C1 segment of cervical spinal cord (tissue), 14 donors: ENCODE measurements around the gene STK39.

Experiments used
- DNase-seq, 14 donors: peaks; one replicate each; lab custom pipeline; 2025; lab: John Stamatoyannopoulos, UW

The STK39 gene

DNA sequence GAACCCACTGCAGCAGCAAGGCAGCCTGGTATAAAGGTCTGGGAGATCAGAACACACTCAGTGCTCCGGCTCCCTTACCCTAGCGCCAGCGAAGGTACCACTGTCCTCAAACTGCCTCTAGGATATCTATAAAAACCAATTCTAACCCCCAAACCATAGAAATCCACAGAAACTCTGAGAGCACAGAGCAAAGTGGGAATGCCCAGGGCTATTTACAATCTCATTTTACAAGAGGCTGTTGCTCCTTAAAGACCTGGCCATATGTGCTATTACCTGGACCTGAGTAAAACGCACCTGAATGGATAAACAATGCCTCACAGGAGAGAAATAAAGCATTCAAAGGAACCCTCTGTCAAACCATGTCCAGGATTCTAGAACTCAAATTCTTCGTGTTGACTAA is 4.3 kb downstream of the STK39 start:
- no peak for DNase-seq

DNA sequence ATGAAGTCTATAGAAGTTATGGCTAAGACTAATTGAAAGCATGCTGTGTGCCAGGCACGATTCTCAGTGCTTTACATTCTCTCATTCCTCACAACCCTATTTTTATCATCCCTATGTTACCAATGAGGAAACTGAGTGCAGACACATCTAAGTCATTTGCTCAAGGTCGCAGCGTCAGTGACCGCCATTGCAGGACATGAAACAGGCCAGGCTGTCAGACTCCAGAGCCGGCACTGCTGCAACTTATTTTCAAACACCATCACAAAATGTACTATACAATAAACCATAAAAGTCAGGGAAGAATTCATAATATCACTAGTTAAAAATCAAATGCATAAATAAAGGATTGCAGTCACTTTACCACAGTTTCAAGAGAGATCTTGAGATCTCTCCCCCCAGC is 5.6 kb downstream of the STK39 start:
- DNase-seq, result no peak

DNA sequence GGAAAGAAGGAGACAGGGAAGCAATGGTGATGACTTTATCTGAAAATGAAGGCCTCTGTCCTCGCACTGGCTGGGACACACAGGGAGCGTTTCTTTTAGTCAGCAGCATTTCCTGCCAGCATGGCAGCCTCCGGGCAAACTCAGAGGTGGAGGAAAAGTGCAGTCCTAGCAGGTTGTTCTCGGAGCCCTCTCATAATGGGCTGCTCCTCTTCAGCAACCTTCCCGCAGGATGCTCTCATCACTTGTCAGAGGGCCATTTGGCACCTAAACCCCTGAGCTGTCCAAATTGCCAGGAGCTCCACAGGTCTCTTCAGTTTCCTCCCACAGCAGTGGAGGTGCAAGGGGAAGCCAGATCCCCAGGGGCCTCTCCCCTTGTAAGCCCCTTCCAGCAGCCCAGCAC is 6.2 kb downstream of the STK39 start:
- DNase-seq, result peak in 4 of 14 donors; percentile 8 to 84 (median 12)

DNA sequence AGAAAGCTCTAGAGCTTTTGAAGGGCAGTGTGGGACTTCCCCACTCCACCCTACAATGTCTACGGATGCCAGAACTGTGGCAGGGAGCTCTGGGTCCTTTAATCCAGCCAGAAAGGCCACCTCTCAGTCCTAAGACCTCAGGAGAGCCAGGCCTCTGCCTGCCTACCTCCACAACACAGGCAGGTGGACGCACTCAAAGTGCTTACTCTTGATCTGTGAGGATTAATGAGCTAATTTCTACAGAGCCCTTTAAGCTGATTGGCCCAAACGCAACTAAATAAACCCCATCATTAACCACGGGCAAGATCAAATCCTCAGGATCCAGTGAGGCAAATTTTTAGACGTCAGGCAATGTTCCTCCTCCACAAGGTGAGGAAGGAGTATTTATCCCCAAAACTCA is 8.1 kb downstream of the STK39 start:
- DNase-seq, result no peak

DNA sequence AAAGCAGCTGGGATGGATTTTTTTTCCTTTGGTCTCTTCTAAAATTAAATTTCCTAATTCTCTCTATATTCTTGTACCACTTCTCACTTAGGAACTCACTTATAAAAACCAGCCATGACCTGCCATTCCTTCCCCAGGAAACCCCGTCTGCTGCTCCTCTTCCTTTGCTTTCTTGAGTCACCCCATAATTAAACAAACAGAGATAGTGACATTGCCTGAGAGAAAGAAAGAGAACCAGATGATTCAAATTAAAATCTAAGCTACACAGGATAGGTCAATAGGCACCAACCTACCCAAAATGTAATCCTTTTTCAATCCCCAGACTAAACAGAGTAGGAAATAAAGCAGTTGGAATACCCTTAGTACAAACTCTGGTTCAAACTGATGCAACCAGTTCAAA is 9.7 kb downstream of the STK39 start:
- no peak for DNase-seq

DNA sequence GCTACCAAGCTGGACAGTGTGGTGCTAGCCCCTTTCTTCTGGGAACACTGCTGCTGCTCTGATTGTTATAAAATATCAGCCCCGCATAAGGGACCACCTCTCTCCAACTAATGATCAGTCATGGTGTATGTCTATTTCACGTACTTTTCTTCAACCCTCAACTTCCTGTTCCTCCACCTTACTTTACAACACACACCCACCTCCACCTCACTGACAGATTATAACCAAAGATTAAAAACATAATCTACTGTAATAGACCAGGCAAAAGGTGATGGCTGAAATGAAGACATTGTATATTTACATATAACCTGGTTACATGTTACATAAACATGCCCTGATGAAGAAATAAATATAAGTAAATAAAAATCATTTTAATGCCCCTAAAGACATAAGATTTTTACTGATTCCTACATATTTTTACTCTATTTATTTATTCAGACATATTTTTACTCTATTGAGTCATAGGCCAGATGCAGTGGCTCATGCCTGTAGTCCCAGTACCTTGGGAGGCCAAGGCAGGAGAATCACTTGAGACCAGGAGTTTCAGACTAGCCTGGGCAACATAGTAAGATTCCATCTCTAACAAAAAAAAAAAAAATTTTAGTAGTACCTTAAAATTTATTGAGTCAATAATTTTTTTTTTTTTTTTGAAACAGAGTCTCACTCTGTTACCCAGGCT is 12.8 kb downstream of the STK39 start:
- no peak for DNase-seq

DNA sequence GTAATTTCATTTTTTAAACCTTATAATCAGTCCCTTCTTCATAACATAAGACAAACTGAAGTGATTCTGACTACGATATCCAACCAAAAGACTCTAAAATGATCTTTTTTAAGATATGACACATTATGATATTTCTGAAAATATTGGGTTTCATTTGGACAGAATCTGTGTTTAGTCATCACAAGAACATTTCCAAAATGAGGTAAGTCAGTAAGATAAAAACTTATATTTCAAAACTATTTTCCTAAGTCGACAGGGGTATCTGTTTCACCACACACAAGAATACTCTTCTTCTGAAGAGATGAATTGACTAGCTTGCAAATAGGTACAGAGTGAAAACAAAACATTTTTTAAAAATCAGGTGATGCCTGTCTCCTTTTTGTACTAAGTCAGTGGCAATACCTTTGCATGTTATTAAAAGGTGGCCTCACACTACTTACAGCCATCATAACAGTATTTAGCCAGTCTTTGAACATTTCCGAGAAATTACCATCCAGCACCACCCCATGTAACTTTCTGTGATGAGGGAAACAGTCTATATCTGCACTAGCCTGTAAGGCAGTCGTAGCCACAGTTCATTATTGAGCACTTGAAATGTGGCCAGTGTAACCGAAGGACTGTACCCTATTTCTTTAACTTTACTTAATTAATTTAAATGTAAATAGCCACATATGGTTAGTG is 13.5 kb downstream of the STK39 start:
- no peak for DNase-seq

DNA sequence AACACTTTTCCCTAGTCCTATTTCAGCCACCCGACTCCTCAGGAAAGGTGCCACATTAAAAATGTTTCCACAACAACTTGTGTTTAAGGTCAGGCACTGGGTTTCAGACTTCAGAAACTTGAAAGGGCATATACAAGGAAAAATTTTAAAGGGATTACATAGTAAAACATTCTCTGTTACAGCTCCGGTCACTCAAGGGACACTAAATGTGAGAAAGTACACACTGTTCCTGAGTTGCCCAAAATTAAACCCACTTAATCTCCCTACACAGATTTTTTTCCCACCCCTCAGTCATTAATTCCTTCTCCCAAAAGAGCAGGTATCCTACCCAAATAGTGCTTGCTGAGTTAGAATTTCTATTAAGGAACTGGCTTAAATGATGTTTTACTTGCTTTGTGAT is 14.2 kb downstream of the STK39 start:
- DNase-seq, result no peak

DNA sequence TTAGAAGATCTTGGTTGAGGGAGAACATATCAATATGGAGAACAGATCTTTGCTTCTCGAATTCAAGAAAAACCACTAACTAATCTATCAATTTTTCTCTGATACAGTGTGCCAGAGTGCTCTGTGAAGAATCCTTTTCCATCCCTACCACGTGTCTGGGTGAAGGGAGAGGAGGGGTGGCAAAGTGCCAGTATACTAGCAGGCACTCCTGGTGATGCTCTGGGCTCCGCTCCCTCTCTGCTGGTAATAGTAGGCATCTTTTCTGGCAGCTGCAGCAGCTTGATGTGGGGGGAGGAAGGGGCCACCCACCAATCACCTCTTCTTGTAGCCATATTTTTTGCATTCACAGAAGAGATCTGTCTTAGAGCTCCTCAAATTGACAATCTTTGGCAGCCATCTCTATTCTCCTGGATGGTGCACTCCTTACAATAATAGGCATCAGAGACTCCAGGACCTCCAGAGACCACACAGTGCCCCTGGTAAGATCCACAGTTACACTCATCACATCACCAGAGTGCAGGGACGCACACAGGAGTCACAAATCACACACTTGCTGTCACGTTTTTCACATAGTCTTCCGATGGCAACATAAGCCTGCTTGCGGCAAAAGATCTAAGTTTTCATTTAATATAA is 15.7 kb downstream of the STK39 start:
- peak in 6 of 14 donors; percentile 7 to 31 (median 14) for DNase-seq

DNA sequence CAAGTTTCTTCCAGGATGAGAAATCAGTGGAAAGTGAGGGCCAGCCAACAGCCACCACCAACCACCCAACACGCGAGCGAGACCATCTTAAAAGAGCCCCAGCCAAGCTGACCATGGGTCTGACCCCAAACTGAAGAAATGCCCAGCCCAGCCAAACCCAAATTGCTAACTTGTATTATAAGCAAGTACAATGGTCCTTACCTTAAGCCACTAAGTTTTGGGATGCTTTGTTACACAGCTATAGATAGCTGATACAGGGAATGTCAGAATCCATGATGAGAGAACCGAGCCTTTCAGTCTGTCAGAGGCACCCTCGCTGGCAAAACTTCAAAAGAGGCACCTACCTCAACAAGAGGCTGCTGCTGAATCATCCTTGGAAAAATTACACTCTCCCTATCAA is 17.0 kb downstream of the STK39 start:
- no peak for DNase-seq

DNA sequence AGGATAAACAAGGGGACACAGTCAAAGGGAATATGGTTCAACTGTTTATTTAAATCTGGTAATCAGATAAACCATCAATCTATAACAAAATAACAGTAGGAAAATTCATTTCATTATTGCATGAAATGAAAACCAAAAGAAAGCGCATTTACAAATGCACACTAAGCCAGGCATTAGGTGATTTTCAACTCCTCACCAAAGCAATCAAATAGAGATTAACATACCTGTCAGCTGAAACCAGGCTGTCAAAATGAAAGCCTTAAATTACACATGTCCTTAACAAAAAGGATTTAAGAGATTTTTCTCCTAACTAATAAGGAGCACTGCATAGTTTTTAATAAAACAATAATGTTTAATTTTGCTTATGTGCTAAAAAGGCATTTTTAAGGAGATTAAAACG is 23.0 kb downstream of the STK39 start:
- no peak for DNase-seq

DNA sequence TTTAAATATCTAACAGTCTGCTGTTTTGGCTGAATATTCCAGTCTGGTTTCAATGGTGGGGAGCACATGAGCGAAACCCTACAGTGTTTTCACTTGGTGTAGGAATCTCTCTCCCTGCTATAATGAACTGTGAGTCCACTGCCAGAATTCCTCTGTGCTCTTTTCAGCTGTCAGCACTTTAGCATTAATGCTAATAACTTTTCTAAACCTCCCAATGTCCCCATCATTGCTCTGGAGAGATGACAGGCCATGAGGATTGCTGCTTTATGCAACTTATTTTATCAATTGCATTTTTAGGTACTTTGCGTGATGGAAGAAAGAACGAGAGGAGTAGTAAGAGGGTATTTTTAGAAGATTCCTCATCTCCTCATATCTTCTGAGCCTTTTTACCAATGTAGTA is 25.3 kb downstream of the STK39 start:
- DNase-seq, result no peak

DNA sequence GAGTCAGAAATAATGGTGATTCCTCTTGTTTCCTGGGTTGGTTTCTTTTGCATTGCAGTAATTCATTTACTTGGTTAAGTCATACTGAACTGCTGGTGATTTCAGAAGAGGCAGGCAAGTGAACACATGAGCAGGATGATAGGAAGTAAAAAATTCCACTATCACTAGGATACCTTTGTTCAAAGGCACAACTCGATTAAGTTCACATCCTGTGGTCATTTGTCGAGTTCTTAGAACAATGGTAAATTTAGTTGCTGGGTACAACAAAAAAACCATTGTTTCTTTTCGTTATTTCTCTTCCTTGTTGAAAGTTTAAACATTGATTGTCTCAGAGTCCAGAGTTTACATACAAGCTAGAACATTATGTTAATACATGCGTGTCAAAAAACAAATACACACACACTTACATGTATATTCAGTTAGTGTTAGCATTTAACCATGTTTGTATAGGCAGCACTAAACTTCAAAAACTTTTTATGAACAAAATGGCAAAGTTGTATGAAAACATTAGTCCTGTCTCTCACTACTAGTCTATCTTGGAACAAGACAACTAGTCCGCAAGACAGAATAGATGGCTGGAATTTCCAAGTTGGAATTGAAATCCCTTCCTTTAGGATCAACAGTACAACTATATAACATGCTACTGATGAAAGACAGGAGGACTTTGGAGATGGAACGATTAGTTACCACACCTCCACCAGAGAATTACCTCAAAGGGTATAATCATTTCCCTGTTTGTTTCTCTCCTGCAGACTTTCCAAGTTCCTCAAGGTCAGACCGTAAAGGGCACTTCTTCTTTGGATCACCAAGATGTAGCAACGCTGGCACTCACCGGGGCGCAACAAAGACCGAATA is 26.2 kb downstream of the STK39 start:
- DNase-seq, result no peak

DNA sequence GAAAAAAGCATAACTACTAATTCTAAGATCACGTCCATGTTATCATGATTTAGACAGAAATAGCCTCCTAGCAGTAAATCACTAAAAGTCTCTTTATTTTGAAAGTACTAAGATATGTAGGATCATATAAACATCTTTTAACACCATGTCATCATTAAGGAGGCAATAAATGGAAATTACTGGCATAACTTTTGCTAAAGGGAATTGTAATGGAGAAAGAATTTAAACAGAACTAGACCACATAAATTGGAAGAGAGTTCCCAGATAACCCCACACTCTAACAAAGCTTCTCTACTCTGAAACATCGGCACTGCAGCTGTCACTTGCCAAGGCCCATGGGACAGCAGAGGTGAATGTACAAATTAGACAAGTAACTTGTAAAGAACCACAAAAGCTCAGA is 29.5 kb downstream of the STK39 start:
- no peak for DNase-seq

DNA sequence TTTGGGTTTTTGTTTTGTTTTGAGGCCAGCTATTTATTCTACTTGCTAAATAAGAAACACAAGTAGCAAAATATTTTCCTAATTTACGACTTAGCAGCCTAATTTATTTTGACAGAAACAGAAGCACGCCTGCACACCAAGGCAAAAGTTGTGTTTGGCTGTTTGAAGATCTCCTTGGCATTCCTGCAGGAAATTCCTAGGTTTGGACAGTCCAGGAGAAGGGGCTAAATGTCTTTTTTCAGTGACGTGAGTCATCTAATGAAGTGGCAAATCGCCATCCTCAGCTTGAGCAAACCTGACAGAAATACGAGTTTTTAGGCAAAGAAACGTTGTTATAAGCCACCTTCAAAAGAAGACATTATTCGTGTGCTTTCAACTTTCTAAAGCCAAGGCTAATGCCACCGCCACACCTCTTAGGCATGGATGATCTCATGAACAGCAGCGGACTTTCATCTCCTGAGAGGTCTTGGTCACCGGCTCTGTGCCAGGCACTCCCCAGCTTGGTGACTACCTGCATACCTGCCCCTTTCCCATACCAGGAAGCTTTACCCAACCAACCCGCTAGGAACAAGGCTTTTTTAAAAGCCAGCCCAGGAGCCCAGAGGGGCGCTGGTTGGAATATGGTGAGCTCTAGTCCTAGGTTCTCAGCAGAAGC is 30.9 kb downstream of the STK39 start:
- no peak for DNase-seq

DNA sequence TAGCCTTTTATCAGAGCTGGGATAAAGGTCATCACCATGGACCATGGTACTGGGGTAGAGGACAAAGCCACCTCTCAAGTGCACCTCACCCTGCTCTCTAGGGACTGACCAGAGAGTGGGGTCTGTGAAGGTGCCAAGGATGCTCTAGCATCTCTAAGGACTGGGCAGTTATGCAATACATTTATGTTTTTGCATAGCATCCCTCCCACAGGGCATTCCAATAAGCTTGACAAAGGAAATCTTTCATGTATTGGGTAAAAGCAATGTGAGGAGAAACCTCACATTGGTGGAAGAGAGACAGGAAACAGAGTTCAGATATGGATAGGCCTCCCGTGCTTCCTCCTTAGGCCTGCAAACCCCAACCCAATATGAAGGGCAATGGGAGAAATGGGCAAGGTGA is 31.6 kb downstream of the STK39 start:
- DNase-seq, result no peak

DNA sequence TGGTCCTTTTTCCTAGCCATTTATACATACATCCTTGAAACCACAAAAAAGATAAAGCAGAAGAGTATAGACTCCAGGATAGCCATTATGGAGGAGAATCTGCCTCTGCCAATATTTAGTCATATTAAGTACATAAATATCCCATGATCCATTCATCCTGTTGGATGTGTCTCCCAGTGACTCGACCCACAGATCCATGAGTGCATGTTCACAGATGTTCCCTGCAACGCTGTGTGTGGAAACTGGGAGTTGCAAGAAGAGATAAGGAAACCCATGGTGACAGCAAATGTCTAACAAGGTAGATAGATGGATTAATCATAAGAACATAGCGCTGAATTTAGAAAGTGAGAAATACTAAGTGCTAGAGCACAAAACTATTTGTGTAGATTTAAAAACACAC is 34.5 kb downstream of the STK39 start:
- no peak for DNase-seq

DNA sequence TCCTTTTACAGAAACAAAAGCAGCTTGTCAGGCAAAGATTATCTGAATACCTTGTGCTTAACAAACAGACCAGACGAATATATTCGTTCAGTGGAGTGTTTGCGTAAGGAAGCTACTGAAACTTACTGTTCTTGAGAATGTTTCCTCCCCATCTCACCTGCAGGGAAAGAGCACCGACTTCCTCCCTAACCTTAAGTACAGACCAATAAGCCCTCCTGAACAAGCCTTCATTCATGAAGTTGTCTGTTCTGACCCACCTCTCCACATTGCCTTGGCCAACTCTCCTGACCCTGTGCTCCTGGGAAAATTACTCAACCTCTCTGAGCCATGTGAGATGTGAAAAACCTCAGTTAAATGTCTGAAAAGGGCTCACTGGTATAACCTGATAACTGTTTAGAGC is 35.2 kb downstream of the STK39 start:
- DNase-seq, result no peak

DNA sequence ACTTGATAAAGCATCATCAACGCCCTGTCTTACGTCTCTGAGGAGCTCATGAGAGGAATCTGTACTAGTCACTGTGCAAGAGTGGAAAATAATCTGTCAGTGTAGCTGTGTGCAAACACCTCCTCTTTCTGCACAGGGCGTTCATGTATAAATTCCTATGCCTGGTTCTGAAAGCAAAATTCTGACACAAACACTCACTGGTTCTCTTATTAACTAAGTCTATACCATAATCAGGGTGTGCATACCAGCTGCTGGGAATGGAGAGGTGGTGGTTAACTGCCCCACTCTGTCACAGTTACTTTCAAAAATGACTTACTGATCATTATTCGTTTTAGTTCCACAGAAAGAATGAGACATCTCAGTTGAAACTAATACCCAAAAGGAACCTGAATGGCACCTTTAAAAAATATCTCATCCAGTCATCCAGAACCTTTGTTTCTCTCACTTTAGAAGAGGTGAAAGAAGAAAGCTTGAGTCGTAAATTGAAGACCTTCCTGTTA is 35.7 kb downstream of the STK39 start:
- no peak for DNase-seq

DNA sequence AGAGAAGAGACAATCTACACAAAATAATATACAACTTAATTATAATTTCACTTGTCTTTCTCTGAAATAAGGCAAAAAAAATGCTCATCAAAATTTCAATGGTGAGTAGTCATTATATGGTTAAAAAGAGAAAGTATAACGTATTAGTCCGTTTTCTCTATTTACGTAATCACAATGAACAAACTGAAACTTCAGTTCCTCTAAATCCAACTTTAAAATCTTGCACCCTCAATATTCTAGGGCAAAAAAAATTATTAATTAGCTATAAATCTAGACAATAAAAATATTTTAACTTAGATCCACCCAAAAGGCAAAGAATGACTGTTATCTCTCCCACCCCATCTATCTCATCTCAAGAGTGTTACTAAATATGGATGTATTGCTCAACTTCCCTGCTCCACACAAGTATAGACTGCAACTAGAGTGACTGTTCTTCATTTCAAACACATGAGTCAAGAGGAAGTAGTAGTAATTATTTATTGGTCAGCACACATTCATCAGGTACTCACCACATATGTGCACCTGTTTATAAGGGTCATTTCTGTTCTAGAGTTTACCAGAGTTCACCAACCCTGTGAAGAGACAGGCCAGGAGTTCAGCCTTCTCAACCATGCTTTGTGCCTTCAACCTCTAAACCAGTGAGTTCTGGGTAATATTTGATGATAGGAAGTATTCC is 36.4 kb downstream of the STK39 start:
- no peak for DNase-seq
